Measurements from ENCODE around the gene BSN.

The BSN gene

DNA sequence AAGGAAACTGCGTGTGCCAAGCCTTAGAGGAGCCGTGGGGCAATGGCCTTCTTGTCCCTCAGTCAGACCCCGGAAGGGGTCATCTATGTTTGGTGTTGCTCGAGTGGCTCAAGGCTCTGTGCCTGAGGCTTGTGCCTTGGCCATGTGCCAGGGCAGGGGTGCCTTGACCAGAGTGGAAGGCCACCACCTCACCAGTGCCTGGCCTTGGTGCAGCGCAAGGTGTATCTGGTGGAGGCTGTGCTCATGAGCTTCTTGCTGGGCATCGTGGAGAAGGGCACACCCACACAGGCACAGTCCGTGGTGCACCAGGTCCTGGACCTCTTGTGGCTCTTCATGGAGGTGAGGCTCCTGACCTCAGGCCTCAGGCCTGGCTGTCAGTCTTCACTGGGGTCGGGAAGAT is 145.7 kb downstream of the BSN start:
- no peak overlapping the region for H3K4me3 ChIP-seq (ENCODE audit: low read depth, low read length)
- in situ Hi-C loops (cut with HindIII; ENCODE audit: low pct_ligation_motif_present, low sequenced_read_pairs), result no loop called here
- H3K36me3 ChIP-seq (replicated peaks), result peaks cover 23% of the 10 kb centered on the region
- no peak overlapping the region for H3K27ac ChIP-seq
- DNase-seq, result no peak
- H3K27me3 ChIP-seq (replicated peaks), result no peaks in the 10 kb centered on the region
- TF ChIP-seq, protein P1, sequence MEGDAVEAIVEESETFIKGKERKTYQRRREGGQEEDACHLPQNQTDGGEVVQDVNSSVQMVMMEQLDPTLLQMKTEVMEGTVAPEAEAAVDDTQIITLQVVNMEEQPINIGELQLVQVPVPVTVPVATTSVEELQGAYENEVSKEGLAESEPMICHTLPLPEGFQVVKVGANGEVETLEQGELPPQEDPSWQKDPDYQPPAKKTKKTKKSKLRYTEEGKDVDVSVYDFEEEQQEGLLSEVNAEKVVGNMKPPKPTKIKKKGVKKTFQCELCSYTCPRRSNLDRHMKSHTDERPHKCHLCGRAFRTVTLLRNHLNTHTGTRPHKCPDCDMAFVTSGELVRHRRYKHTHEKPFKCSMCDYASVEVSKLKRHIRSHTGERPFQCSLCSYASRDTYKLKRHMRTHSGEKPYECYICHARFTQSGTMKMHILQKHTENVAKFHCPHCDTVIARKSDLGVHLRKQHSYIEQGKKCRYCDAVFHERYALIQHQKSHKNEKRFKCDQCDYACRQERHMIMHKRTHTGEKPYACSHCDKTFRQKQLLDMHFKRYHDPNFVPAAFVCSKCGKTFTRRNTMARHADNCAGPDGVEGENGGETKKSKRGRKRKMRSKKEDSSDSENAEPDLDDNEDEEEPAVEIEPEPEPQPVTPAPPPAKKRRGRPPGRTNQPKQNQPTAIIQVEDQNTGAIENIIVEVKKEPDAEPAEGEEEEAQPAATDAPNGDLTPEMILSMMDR (IDR thresholded peaks at IDR 0.05; ENCODE audit: low read depth, low read length, missing control alignments), result no peak

DNA sequence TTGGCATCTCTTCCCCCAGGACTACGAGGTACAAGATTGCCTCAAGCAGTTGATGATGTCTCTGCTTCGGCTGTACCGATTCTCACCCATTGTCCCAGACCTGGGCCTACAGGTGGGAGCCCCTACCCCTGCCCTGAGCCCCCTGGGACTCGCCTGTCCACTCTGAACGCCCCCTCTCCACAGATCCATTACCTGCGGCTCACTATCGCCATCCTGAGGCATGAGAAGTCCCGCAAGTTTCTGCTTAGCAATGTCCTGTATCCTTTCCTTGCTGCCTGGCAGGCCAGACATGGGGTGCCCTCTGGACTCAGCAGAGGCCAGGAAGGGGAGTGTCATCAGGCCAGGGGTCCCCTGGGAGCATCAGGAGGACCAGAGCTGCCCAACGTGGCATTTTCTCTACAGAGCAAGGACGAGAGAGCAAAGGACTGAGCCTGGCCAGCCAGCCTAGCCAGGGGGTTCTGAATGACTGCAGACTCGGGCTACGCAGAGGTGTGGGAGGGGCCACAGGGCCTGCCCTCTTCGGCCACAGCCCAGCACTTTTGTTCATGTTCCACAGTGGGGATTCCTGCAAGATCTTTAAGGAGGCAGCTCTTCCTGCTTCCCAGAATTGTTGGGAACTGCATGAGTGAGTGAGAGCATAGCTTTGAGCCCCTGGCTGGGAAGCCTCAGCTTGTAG is 146.3 kb downstream of the BSN start:
- Histone ChIP-seq H3K27ac (no peak overlapping the region), H3K27me3 (replicated peaks) (no peaks in the 10 kb centered on the region), H3K36me3 (replicated peaks) (peaks cover 25% of the 10 kb centered on the region), H3K4me3 (ENCODE audit: low read depth, low read length) (no peak overlapping the region)
- TF ChIP-seq, protein P1 (IDR thresholded peaks at IDR 0.05; ENCODE audit: low read depth, low read length, missing control alignments), result peak; percentile 45
- no peak for DNase-seq
- in situ Hi-C loops (cut with HindIII; ENCODE audit: low pct_ligation_motif_present, low sequenced_read_pairs), result no loop called here

DNA sequence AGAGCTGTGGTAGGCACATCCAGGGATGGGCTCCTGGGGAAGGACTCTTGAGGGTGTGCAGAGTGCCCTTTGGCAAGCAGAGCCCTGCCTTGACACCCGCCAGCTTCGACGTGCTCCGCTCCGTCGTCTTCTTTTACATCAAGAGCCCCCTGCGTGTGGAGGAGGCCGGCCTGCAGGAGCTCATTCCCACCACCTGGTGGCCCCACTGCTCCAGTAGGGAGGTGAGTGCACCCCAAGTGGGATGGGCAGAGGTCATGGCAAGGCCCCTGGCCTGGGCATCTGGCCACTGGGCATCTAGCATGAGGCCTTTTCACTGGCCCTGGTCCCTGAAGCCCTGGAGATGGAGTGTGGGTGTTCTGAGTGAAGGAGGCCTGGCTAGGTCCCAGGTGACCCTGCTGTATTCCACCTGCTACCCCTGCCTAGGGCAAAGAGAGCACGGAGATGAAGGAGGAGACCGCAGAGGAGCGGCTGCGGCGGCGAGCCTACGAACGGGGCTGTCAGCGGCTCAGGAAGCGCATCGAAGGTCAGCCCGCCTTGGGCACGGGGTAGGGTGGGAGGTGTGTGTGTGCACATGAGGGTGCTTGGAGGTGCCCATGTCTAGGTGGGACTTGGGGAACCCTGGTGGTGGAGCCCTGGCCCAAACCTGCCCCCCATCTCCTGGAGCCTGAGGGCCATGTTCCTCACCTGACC is 147.3 kb downstream of the BSN start:
- H3K27me3 ChIP-seq (replicated peaks), result no peaks in the 10 kb centered on the region
- H3K36me3 ChIP-seq (replicated peaks), result peaks cover 31% of the 10 kb centered on the region
- DNase-seq, result no peak
- TF ChIP-seq, protein P1 (IDR thresholded peaks at IDR 0.05; ENCODE audit: low read depth, low read length, missing control alignments), result peak; percentile 74
- H3K27ac ChIP-seq, result no peak overlapping the region
- no peak overlapping the region for H3K4me3 ChIP-seq (ENCODE audit: low read depth, low read length)
- in situ Hi-C loops (cut with HindIII; ENCODE audit: low pct_ligation_motif_present, low sequenced_read_pairs), result no loop called here

DNA sequence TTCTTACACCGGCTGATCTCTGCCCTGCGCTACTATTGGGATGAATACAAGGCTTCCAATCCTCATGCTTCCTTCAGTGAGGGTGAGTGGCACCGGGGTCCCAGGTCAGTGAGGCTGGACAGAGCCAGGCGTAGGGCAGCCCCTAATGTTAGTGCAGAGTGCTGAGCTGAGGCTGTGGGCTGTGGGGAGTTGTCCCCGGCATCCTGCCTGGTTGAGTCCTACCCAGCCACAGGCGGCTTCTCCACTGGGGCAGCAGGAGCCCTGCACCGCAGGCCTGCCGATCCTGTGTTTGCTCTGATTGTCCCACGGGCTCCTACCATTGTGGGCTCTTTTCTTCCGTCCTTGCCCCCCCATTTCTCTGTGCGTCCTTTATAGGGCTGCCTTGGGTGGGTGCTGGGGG is 148.4 kb downstream of the BSN start:
- no peaks in the 10 kb centered on the region for H3K27me3 ChIP-seq (replicated peaks)
- H3K36me3 ChIP-seq (replicated peaks), result peaks cover 31% of the 10 kb centered on the region
- in situ Hi-C loops (cut with HindIII; ENCODE audit: low pct_ligation_motif_present, low sequenced_read_pairs), result no loop called here
- no peak overlapping the region for H3K27ac ChIP-seq
- TF ChIP-seq, protein P1 (IDR thresholded peaks at IDR 0.05; ENCODE audit: low read depth, low read length, missing control alignments), result no peak
- DNase-seq, result no peak
- no peak overlapping the region for H3K4me3 ChIP-seq (ENCODE audit: low read depth, low read length)

DNA sequence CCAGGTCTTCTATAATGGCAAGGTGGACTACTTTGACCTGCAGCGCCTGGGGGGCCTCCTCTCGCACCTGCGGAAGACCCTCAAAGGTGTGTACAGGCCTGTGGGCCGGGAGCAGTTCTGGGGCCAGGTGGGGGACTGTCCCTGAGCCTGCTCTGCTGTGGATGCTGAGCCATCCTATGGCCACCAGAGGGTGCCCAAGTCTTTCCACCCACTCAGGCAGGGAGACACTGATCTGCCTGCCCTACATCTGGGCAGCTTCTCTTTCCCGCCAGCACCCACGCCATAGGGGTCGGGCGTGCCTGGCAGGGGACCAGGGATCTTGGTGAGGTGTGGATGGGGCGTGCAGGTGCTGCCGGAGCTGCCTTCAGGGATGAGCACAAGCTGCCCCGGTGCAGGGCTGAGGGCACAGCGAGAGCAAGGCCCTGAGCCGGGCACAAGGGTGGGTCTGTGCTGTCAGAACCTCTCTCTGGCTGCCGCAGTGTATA is 149.2 kb downstream of the BSN start:
- Histone ChIP-seq H3K36me3 (replicated peaks) (peaks cover 27% of the 10 kb centered on the region), H3K27me3 (replicated peaks) (no peaks in the 10 kb centered on the region), H3K4me3 (ENCODE audit: low read depth, low read length) (no peak overlapping the region), H3K27ac (no peak overlapping the region)
- DNase-seq, result peak; percentile 54
- in situ Hi-C loops (cut with HindIII; ENCODE audit: low pct_ligation_motif_present, low sequenced_read_pairs), result no loop called here
- TF ChIP-seq, protein P1 (IDR thresholded peaks at IDR 0.05; ENCODE audit: low read depth, low read length, missing control alignments), result peak; percentile 91

All from brain microvascular endothelial cell (primary cell).